HG02678 (cell line): ENCODE results near the gene FANCE.
"Not testable (repeated sequence)": the region's sequence is repeated elsewhere in the genome, so short reads cannot be mapped to it uniquely, and the experiment has no call there.

Experiments
- ATAC-seq: cut with Tn5 transposase; IDR thresholded peaks from one replicate; pipeline ENCODE4 v1.9.1; 2021; ENCODE audit warnings: mild to moderate bottlenecking, moderate library complexity; ENCODE audit not compliant: unreplicated experiment

Gene FANCE

GRCh38 chr6:35429463-35429862 is 22.7 kb upstream of the FANCE start:
- no peak for ATAC-seq

GRCh38 chr6:35432291-35432690 is 19.8 kb upstream of the FANCE start:
- no peak for ATAC-seq

GRCh38 chr6:35432702-35433101 is 19.4 kb upstream of the FANCE start:
- not testable (repeated sequence) for ATAC-seq

- ATAC-seq, result no peak
Measured at GRCh38 chr6:35435074-35435837, 16.9 kb upstream of the FANCE start.

- ATAC-seq, result no peak
Measured at GRCh38 chr6:35436071-35436857, 15.9 kb upstream of the FANCE start.

- not testable (repeated sequence) for ATAC-seq
Measured at GRCh38 chr6:35438378-35439065, 13.6 kb upstream of the FANCE start.

GRCh38 chr6:35439308-35439707 is 12.8 kb upstream of the FANCE start:
- ATAC-seq, result no peak

- ATAC-seq, result no peak
Measured at GRCh38 chr6:35441205-35441604, 10.9 kb upstream of the FANCE start.

GRCh38 chr6:35441642-35442041 is 10.5 kb upstream of the FANCE start:
- ATAC-seq, result no peak

GRCh38 chr6:35442693-35443092 is 9.4 kb upstream of the FANCE start:
- no peak for ATAC-seq

- no peak for ATAC-seq
Measured at GRCh38 chr6:35443341-35444030, 8.7 kb upstream of the FANCE start.

GRCh38 chr6:35445691-35446090 is 6.4 kb upstream of the FANCE start:
- no peak for ATAC-seq

GRCh38 chr6:35448191-35448590 is 3.9 kb upstream of the FANCE start:
- ATAC-seq, result no peak

GRCh38 chr6:35449287-35449881 is 2.8 kb upstream of the FANCE start:
- ATAC-seq, result no peak

- no peak for ATAC-seq
Measured at GRCh38 chr6:35451354-35452182, 570 bp upstream of the FANCE start.

- no peak for ATAC-seq
Measured at GRCh38 chr6:35453236-35453635, 1.1 kb downstream of the FANCE start.

- ATAC-seq, result no peak
Measured at GRCh38 chr6:35454391-35455110, 2.4 kb downstream of the FANCE start.

- ATAC-seq, result no peak
Measured at GRCh38 chr6:35457907-35458306, 5.8 kb downstream of the FANCE start.

GRCh38 chr6:35461270-35461669 is 9.1 kb downstream of the FANCE start:
- no peak for ATAC-seq
